WTC11 (cell line): Measurements from ENCODE around the gene GRAMD1A. TPM values are rescaled to one million over a fixed set of nuclear protein-coding genes. Genes with fewer than 3 reads are reported as not detected.

Experiments
- ATAC-seq: fragments of 200-7000 bp; cut with Tn5 transposase; 2 replicates; pipeline ENCODE4 v1.10.0; 2021; ENCODE audit warnings: mild to moderate bottlenecking, moderate library complexity
- CTCF ChIA-PET: fragments of 300-600 bp; sonication (Branson Sonifier 250); formaldehyde crosslinking; loops from one replicate; lab custom pipeline; 2021; ENCODE audit warnings: antibody characterized with exemption; lab: Charles Lee
- POLR2A ChIA-PET: fragments of 350-600 bp; sonication (Branson Sonifier 250); formaldehyde crosslinking; loops from one replicate; lab custom pipeline; 2021; ENCODE audit warnings: antibody characterized with exemption; lab: Charles Lee
- DNase-seq: peaks from one replicate; pipeline ENCODE4 v3.0.0; 2021; ENCODE audit warnings: low spot score
- H3K27ac Mint-ChIP-seq: 2 replicates; pipeline ENCODE4 v1.8.0; 2021; ENCODE audit warnings: mixed read lengths
- H3K27me3 Mint-ChIP-seq: 2 replicates; pipeline ENCODE4 v1.8.0; 2021; ENCODE audit warnings: low read depth, mild to moderate bottlenecking, moderate library complexity, mixed read lengths
- H3K36me3 Mint-ChIP-seq: 2 replicates; pipeline ENCODE4 v1.8.0; 2021; ENCODE audit warnings: mixed read lengths
- H3K4me1 Mint-ChIP-seq: 2 replicates; pipeline ENCODE4 v1.8.0; 2022; ENCODE audit warnings: mixed read lengths
- H3K4me3 Mint-ChIP-seq: 2 replicates; pipeline ENCODE4 v1.8.0; 2021; ENCODE audit warnings: mild to moderate bottlenecking, moderate library complexity, mixed read lengths
- H3K9me3 Mint-ChIP-seq: 2 replicates; pipeline ENCODE4 v1.8.0; 2021; ENCODE audit warnings: mixed read lengths
- ATF2 ChIP-seq: sonication (generic); formaldehyde crosslinking; IDR thresholded peaks from 2 replicates; pipeline ENCODE4 v1.8.1; 2022; ENCODE audit warnings: low read depth, missing genetic modification reagents, borderline replicate concordance
- E2F4 ChIP-seq: sonication (generic); formaldehyde crosslinking; IDR thresholded peaks from 2 replicates; pipeline ENCODE4 v1.8.1; 2022; ENCODE audit warnings: low read depth, mild to moderate bottlenecking, moderate library complexity, missing genetic modification reagents, borderline replicate concordance
- FOXP1 ChIP-seq: sonication (generic); formaldehyde crosslinking; IDR thresholded peaks from 2 replicates; pipeline ENCODE4 v1.8.0; 2022; ENCODE audit warnings: missing genetic modification reagents, mild to moderate bottlenecking, moderate library complexity, borderline replicate concordance
- GABPB1 ChIP-seq: sonication (generic); formaldehyde crosslinking; IDR thresholded peaks from 2 replicates; pipeline ENCODE4 v1.8.1; 2023; ENCODE audit warnings: mild to moderate bottlenecking, missing genetic modification reagents
- KAT7 ChIP-seq: sonication (generic); formaldehyde crosslinking; IDR thresholded peaks from 2 replicates; pipeline ENCODE4 v1.8.1; 2023; ENCODE audit warnings: missing genetic modification reagents, mild to moderate bottlenecking, borderline replicate concordance
- MLX ChIP-seq: sonication (generic); formaldehyde crosslinking; IDR thresholded peaks from 2 replicates; pipeline ENCODE4 v1.8.1; 2023; ENCODE audit warnings: mild to moderate bottlenecking, missing genetic modification reagents, moderate library complexity
- MXD4 ChIP-seq: fragments of 250-450 bp; sonication (Bioruptor Pico); IDR thresholded peaks from 2 replicates; pipeline ENCODE4 v1.8.0; 2021; ENCODE audit warnings: mild to moderate bottlenecking, moderate library complexity, borderline replicate concordance
- NFATC4 ChIP-seq: fragments of 250-450 bp; sonication (Bioruptor Pico); IDR thresholded peaks from 2 replicates; pipeline ENCODE4 v1.9.0; 2021; ENCODE audit warnings: mild to moderate bottlenecking
- OVOL2 ChIP-seq: fragments of 250-450 bp; sonication (Bioruptor Pico); IDR thresholded peaks from 2 replicates; pipeline ENCODE4 v1.9.0; 2021; ENCODE audit warnings: mild to moderate bottlenecking, borderline replicate concordance
- SOX15 ChIP-seq: fragments of 250-450 bp; sonication (Bioruptor Pico); IDR thresholded peaks from 2 replicates; pipeline ENCODE4 v1.9.0; 2021; ENCODE audit warnings: mild to moderate bottlenecking
- TP53 ChIP-seq: sonication (generic); formaldehyde crosslinking; IDR thresholded peaks from 2 replicates; pipeline ENCODE4 v1.8.1; 2023; ENCODE audit warnings: mild to moderate bottlenecking, missing genetic modification reagents
- USF2 ChIP-seq: sonication (generic); formaldehyde crosslinking; IDR thresholded peaks from 2 replicates; pipeline ENCODE4 v1.8.1; 2023; ENCODE audit warnings: mild to moderate bottlenecking, missing genetic modification reagents, moderate library complexity
- ZMAT4 ChIP-seq: fragments of 250-450 bp; sonication (Bioruptor Pico); IDR thresholded peaks from 2 replicates; pipeline ENCODE4 v1.9.0; 2021; ENCODE audit warnings: mild to moderate bottlenecking
- ZNF138 ChIP-seq: sonication (generic); formaldehyde crosslinking; conservative IDR thresholded peaks from 2 replicates; pipeline ENCODE4 v1.8.1; 2022; ENCODE audit warnings: mild to moderate bottlenecking, moderate library complexity, missing genetic modification reagents
- ZNF423 ChIP-seq: fragments of 250-450 bp; sonication (Bioruptor Pico); IDR thresholded peaks from 2 replicates; pipeline ENCODE4 v2.1.2; 2022; ENCODE audit warnings: mild to moderate bottlenecking, moderate library complexity
- total RNA-seq: library from RNA; stranded (reverse); gene quantifications from 3 replicates; pipeline ENCODE4 v1.2.3, GENCODE V29; 2021
- TF ChIP-seq, protein P1 (sequence below): sonication (generic); formaldehyde crosslinking; IDR thresholded peaks from 2 replicates; pipeline ENCODE4 v1.8.1; 2022; ENCODE audit warnings: mild to moderate bottlenecking, moderate library complexity, missing genetic modification reagents
- TF ChIP-seq, protein P2 (sequence below): fragments of 250-450 bp; sonication (Bioruptor Pico); IDR thresholded peaks from 2 replicates; pipeline ENCODE4 v1.9.0; 2021; ENCODE audit warnings: mild to moderate bottlenecking

Gene GRAMD1A
- total RNA-seq, 1 experiment from 2014 or later, result 389 TPM

- TF ChIP-seq SOX15 (CRISPR knock-in tag) (no peak), ZNF423 (CRISPR knock-in tag) (no peak), OVOL2 (CRISPR knock-in tag) (no peak), FOXP1 (CRISPR knock-in tag) (no peak), MLX (CRISPR knock-in tag) (no peak), ZMAT4 (CRISPR knock-in tag) (no peak), USF2 (CRISPR knock-in tag) (no peak), TP53 (no peak), NFATC4 (CRISPR knock-in tag) (no peak), MXD4 (CRISPR knock-in tag) (no peak), GABPB1 (CRISPR knock-in tag) (no peak), ATF2 (CRISPR knock-in tag) (no peak), KAT7 (CRISPR knock-in tag) (no peak), ZNF138 (CRISPR knock-in tag) (no peak), E2F4 (CRISPR knock-in tag) (no peak)
- TF ChIP-seq, protein P1, sequence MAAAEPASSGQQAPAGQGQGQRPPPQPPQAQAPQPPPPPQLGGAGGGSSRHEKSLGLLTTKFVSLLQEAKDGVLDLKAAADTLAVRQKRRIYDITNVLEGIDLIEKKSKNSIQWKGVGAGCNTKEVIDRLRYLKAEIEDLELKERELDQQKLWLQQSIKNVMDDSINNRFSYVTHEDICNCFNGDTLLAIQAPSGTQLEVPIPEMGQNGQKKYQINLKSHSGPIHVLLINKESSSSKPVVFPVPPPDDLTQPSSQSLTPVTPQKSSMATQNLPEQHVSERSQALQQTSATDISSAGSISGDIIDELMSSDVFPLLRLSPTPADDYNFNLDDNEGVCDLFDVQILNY (CRISPR knock-in tag), result no peak
- TF ChIP-seq, protein P2, sequence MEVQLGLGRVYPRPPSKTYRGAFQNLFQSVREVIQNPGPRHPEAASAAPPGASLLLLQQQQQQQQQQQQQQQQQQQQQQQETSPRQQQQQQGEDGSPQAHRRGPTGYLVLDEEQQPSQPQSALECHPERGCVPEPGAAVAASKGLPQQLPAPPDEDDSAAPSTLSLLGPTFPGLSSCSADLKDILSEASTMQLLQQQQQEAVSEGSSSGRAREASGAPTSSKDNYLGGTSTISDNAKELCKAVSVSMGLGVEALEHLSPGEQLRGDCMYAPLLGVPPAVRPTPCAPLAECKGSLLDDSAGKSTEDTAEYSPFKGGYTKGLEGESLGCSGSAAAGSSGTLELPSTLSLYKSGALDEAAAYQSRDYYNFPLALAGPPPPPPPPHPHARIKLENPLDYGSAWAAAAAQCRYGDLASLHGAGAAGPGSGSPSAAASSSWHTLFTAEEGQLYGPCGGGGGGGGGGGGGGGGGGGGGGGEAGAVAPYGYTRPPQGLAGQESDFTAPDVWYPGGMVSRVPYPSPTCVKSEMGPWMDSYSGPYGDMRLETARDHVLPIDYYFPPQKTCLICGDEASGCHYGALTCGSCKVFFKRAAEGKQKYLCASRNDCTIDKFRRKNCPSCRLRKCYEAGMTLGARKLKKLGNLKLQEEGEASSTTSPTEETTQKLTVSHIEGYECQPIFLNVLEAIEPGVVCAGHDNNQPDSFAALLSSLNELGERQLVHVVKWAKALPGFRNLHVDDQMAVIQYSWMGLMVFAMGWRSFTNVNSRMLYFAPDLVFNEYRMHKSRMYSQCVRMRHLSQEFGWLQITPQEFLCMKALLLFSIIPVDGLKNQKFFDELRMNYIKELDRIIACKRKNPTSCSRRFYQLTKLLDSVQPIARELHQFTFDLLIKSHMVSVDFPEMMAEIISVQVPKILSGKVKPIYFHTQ (CRISPR knock-in tag), result no peak
- ATAC-seq, result no peak
- Mint-ChIP-seq H3K36me3 (no peaks in the 10 kb centered on the region), H3K4me3 (no peak overlapping the region), H3K27me3 (peaks cover 4% of the 10 kb centered on the region), H3K27ac (no peak overlapping the region; the same call in 1 of the 2 replicates), H3K4me1 (peaks cover 19% of the 10 kb centered on the region), H3K9me3 (no peaks in the 10 kb centered on the region)
- CTCF ChIA-PET, result interaction anchor here (0.6 to 5.0 kb wide), 23 partner anchors 8 to 421 kb away, joined by 3 to 81 read pairs (median 8); partner anchors contain the start of genes FXYD5, LGI4 and USF2
- no peak for DNase-seq
- POLR2A ChIA-PET, result no interaction called here
Measured at GRCh38 chr19:35056513-35057063, 56.5 kb downstream of the GRAMD1A start.
